Endothelial cell of umbilical vein (primary cell): ENCODE results near the gene DGCR8. TPM values are rescaled to one million over a fixed set of nuclear protein-coding genes. Genes with fewer than 3 reads are reported as not detected.

Experiments
- BruUV-seq: library from RNA; stranded (reverse); fragments of 400-500 nt; replicated peaks from 2 replicates; lab custom pipeline; 2021; lab: Mats Ljungman, UMichigan
- CTCF ChIA-PET: fragments of 300-600, 350-600 bp; sonication (Branson Sonifier 250); formaldehyde crosslinking; loops from one replicate; lab custom pipeline; 2021; ENCODE audit warnings: antibody characterized with exemption, inconsistent platforms; lab: Charles Lee
- POLR2A ChIA-PET: fragments of 300-600, 350-600 bp; sonication (Branson Sonifier 250); formaldehyde crosslinking; loops from one replicate; lab custom pipeline; 2021; ENCODE audit warnings: antibody characterized with exemption, inconsistent platforms; lab: Charles Lee
- DNase-seq: peaks from one replicate; pipeline ENCODE4 v3.0.0-alpha.2; 2011; ENCODE audit warnings: low read depth, low spot score
- FAIRE-seq: peaks from 2 replicates; lab custom pipeline; 2011; peaks lifted over from hg19 to GRCh38; lab: Jason Lieb, UNC
- H2AFZ ChIP-seq: 2 replicates; pipeline ENCODE4 v1.6.0; 2012; ENCODE audit warnings: low read depth, low read length, control low read depth, inconsistent platforms
- H3K27ac ChIP-seq: 2 replicates; pipeline ENCODE4 v1.5.1; 2011; ENCODE audit warnings: low read depth, mild to moderate bottlenecking, control low read depth, low read length, moderate library complexity; ENCODE audit not compliant: insufficient read depth
- H3K27me3 ChIP-seq, 2 experiments: 2 replicates each; pipeline versions ENCODE4 v1.6.0 to v1.6.1; 2011; ENCODE audit warnings: low read length in 2 of 2, mixed read lengths in 1 of 2; ENCODE audit not compliant: control insufficient read depth in 2 of 2, insufficient read depth in 2 of 2
- H3K36me3 ChIP-seq, 2 experiments: 2 replicates in 1 of 2; 3 replicates in 1 of 2; pipeline ENCODE4 v1.5.1; 2011; ENCODE audit warnings: low read length in 2 of 2, mild to moderate bottlenecking in 1 of 2, moderate library complexity in 1 of 2; ENCODE audit not compliant: control insufficient read depth in 2 of 2, insufficient read depth in 2 of 2; ENCODE audit errors: extremely low read depth in 1 of 2
- H3K4me1 ChIP-seq: 3 replicates; pipeline ENCODE4 v1.5.1; 2011; ENCODE audit warnings: mild to moderate bottlenecking, low read length; ENCODE audit not compliant: control insufficient read depth, insufficient read depth; ENCODE audit errors: extremely low read depth
- H3K4me2 ChIP-seq: 2 replicates; pipeline ENCODE4 v1.6.1; 2011; ENCODE audit warnings: low read length, control low read depth, mixed read lengths; ENCODE audit not compliant: insufficient read depth
- H3K4me3 ChIP-seq, 3 experiments: fragments of 200-600 bp in 1 of 3; sonication (generic), shearing (Covaris generic) in 1 of 3; replicated peaks in 1 of 3; 2 replicates each; pipeline ENCODE4 v1.5.1; 2011 to 2016; ENCODE audit warnings: control low read depth in 3 of 3, low read length in 3 of 3, mild to moderate bottlenecking in 2 of 3, inconsistent platforms in 1 of 3, low read depth in 1 of 3, moderate library complexity in 1 of 3; ENCODE audit not compliant: insufficient read depth in 1 of 3
- H3K79me2 ChIP-seq: 2 replicates; pipeline ENCODE4 v1.6.0; 2012; ENCODE audit warnings: low read length, inconsistent platforms; ENCODE audit not compliant: control insufficient read depth, insufficient read depth
- H3K9ac ChIP-seq: replicated peaks from 2 replicates; pipeline ENCODE3; 2011; ENCODE audit warnings: low read length, control low read depth; ENCODE audit not compliant: insufficient read depth; ENCODE audit errors: extremely low read depth
- H3K9me1 ChIP-seq: replicated peaks from 3 replicates; pipeline ENCODE4 v1.6.0; 2011; ENCODE audit warnings: mild to moderate bottlenecking, low read length; ENCODE audit not compliant: control insufficient read depth, insufficient read depth; ENCODE audit errors: extremely low read depth
- H3K9me3 ChIP-seq: replicated peaks from 2 replicates; pipeline ENCODE4 v1.5.1; 2012; ENCODE audit warnings: low read length, inconsistent platforms; ENCODE audit not compliant: control insufficient read depth, insufficient read depth
- H4K20me1 ChIP-seq: replicated peaks from 2 replicates; pipeline ENCODE3; 2011; ENCODE audit warnings: mild to moderate bottlenecking, low read length; ENCODE audit not compliant: control insufficient read depth, insufficient read depth; ENCODE audit errors: extremely low read depth
- CTCF ChIP-seq, 2 donors: IDR thresholded peaks; 1 replicate in 1 of 2; 2 replicates in 1 of 2; pipeline ENCODE4 v1.5.1; 2011; ENCODE audit warnings: low read length in 2 of 2, mild to moderate bottlenecking in 2 of 2, moderate library complexity in 2 of 2, control low read depth in 1 of 2, inconsistent platforms in 1 of 2, low read depth in 1 of 2; ENCODE audit not compliant: insufficient read depth in 1 of 2; ENCODE audit errors: extremely low read depth in 1 of 2
- EZH2 ChIP-seq: IDR thresholded peaks from 2 replicates; pipeline ENCODE4 v1.6.1; 2012; ENCODE audit warnings: borderline replicate concordance, low read depth, mild to moderate bottlenecking, moderate library complexity, low read length, inconsistent platforms; ENCODE audit not compliant: severe bottlenecking
- FOS ChIP-seq: IDR thresholded peaks from 2 replicates; pipeline ENCODE4 v1.6.1; 2011; ENCODE audit warnings: mild to moderate bottlenecking, low read length, moderate library complexity, borderline replicate concordance; ENCODE audit not compliant: insufficient read depth
- GATA2 ChIP-seq: IDR thresholded peaks from 2 replicates; pipeline ENCODE4 v1.7.0; 2011; ENCODE audit warnings: low read depth, mild to moderate bottlenecking, moderate library complexity, mixed read lengths, low read length; ENCODE audit not compliant: insufficient read length, insufficient read depth
- JUN ChIP-seq: IDR thresholded peaks from 2 replicates; pipeline ENCODE4 v1.6.1; 2011; ENCODE audit warnings: borderline replicate concordance, low read depth; ENCODE audit not compliant: insufficient read length, insufficient read depth
- MAX ChIP-seq: IDR thresholded peaks from 2 replicates; pipeline ENCODE4 v1.6.1; 2011; ENCODE audit not compliant: insufficient read depth, insufficient read length
- MYC ChIP-seq: IDR thresholded peaks from one replicate; pipeline ENCODE4 v1.6.1; 2011; ENCODE audit warnings: mild to moderate bottlenecking, low read depth, low read length
- POLR2A ChIP-seq: IDR thresholded peaks from 2 replicates; pipeline ENCODE4 v1.6.1; 2012; ENCODE audit warnings: low read depth, mild to moderate bottlenecking, control low read depth, low read length
- POLR2AphosphoS5 ChIP-seq: IDR thresholded peaks from 2 replicates; pipeline ENCODE4 v1.6.1; 2012; ENCODE audit warnings: low read depth, mild to moderate bottlenecking, control low read depth, low read length, moderate library complexity; ENCODE audit not compliant: insufficient read depth
- dilution Hi-C: fragments of 300-500 bp; cut with MboI; formaldehyde crosslinking; loops from one replicate; pipeline ENCODE4 v1.15.0; 2019; ENCODE audit warnings: low sequenced_read_pairs; ENCODE audit not compliant: extremely low pct_ligation_motif_present
- intact Hi-C: fragments of 100-400 bp; cut with micrococcal nuclease; formaldehyde crosslinking; loops from one replicate; pipeline ENCODE4 v1.10.0; 2022
- polyA plus RNA-seq, 4 experiments: library from polyadenylated mRNA; depleted of rRNA in 3 of 4; stranded (reverse) in 3 of 4; unstranded in 1 of 4; fragments of >200 nt; gene quantifications; 2 replicates each; pipeline versions ENCODE4 v1.2.1 to v1.2.3, GENCODE V29; 2011 to 2012; ENCODE audit warnings: missing spikeins in 1 of 4
- total RNA-seq: library from RNA; stranded (reverse); gene quantifications from 2 replicates; pipeline ENCODE4 v1.2.3, GENCODE V29; 2021

Gene DGCR8
- total and polyA plus RNA-seq, 2 donors (not counting 3 experiments of a cell fraction or from before 2014, with no cell fraction given), result 32.7 to 64.2 TPM

GRCh38 chr22:20101638-20102037 lies 21.6 kb downstream of the DGCR8 start:
- FAIRE-seq (no peak), DNase-seq (no peak)
- no peak for TF ChIP-seq CTCF (IDR thresholded peaks at IDR 0.05; ENCODE audit: extremely low read depth in 1 of 2, insufficient read depth in 1 of 2, low read depth in 1 of 2, low read length in 2 of 2)
- no peak for TF ChIP-seq MYC
- TF ChIP-seq EZH2, result no peak
- Histone ChIP-seq H3K4me2 (no peak overlapping the region), H3K4me1 (no peaks in the 10 kb centered on the region), H2AFZ (no peak overlapping the region), H3K9me1 (no peaks in the 10 kb centered on the region), H3K4me3 (no peak overlapping the region), H3K9me3 (no peaks in the 10 kb centered on the region), H3K27me3 (no peaks in the 10 kb centered on the region), H4K20me1 (no peaks in the 10 kb centered on the region), H3K79me2 (peaks cover 51% of the 10 kb centered on the region), H3K36me3 (peaks cover 35 to 54% of the 10 kb centered on the region in 2 experiments), H3K9ac (no peak overlapping the region), H3K27ac (no peak overlapping the region)
- CTCF ChIA-PET, result interaction anchor here (1.1 kb wide), 1 partner anchor 139 kb away, joined by 3 read pairs; no protein-coding TSS in a partner anchor
- no TSS peak for BruUV-seq
- intact Hi-C loops (no loop called here), dilution Hi-C loops (no loop called here)
- POLR2A ChIA-PET, result interaction anchor here (0.7 kb wide), 1 partner anchor 9 kb away, joined by 3 read pairs; no protein-coding TSS in a partner anchor

- intact Hi-C loops (no loop called here), dilution Hi-C loops (no loop called here)
- no peaks in the 10 kb centered on the region for H3K9me1 ChIP-seq
- no peak for DNase-seq
- H3K9me3 ChIP-seq, result no peaks in the 10 kb centered on the region
- H3K79me2 ChIP-seq, result peaks cover 46% of the 10 kb centered on the region
- no peak for FAIRE-seq
- no peaks in the 10 kb centered on the region for H4K20me1 ChIP-seq
- BruUV-seq, result no TSS peak
- TF ChIP-seq CTCF (IDR thresholded peaks at IDR 0.05; ENCODE audit: extremely low read depth in 1 of 2, insufficient read depth in 1 of 2, low read depth in 1 of 2, low read length in 2 of 2), result peak in 1 of 2 donors; percentile 3
- TF ChIP-seq POLR2A, result no peak
- TF ChIP-seq FOS, result no peak
- TF ChIP-seq GATA2, result no peak
- TF ChIP-seq MAX, result no peak
- no peak for TF ChIP-seq POLR2AphosphoS5
- TF ChIP-seq JUN, result no peak
- H3K36me3 ChIP-seq, result peaks cover 28 to 61% of the 10 kb centered on the region in 2 experiments
- no peaks in the 10 kb centered on the region for H3K4me1 ChIP-seq
- H3K27me3 ChIP-seq, result no peaks in the 10 kb centered on the region
- ChIA-PET POLR2A (interaction anchor here (0.7 kb wide), 1 partner anchor 8 kb away, joined by 3 read pairs; no protein-coding TSS in a partner anchor), CTCF (no interaction called here)
- no peak overlapping the region for H2AFZ ChIP-seq
- H3K27ac ChIP-seq, result no peak overlapping the region
- H3K9ac ChIP-seq, result no peak overlapping the region
- no peak overlapping the region for H3K4me3 ChIP-seq
- no peak overlapping the region for H3K4me2 ChIP-seq
These were observed 22.3 kb downstream of the DGCR8 start for GRCh38 chr22:20102203-20102780.
